Activated T-helper 9 cell treated with anti-CD3 and anti-CD28 coated beads, Interleukin-2, amount 50 U/mL, for 16 hours (primary cell): ENCODE results near the gene TCF7L1.
"Not testable (repeated sequence)": the region's sequence is repeated elsewhere in the genome, so short reads cannot be mapped to it uniquely, and the experiment has no call there.

Experiments used
- DNase-seq: peaks from one replicate; pipeline ENCODE4 v3.0.0-alpha.2; 2020; ENCODE audit warnings: low read depth

The TCF7L1 gene

DNA sequence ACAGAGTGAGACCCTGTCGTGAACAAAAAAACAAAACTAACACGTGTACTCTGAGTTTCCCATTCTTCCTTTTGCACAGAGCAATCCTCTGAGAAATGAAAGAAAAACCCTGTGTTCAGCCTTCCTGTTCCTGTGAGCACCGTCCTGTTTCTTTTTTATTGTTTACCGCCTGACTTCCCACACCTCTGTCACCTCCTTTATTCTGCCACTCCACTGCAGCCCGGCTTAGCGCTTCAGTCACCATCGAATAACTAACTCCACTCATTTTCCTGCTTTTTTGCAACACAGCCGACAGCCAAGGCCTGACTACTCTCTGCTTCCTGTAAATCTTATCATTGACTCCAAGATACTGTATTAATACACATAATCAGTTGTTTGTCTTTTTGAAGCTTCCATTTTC lies 153.7 kb downstream of the TCF7L1 start:
- no peak for DNase-seq

DNA sequence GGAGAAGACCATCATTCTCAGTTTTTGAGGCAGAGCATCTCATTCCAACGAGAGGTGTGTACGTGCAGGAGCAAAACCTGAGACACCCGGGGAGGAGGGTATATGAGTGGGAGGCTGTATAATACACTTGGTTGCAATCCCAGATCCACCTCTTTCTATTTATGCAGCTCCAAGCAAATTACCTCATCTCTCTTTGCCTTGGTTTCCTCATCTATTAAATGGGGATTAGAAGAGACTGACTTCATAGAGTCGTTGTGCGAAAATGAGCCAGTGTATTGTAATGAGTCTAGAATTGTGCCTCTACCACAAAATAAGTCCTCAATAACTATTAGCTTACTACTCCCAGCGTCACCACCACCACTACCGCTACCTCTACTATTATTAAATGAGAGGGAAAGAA lies 154.5 kb downstream of the TCF7L1 start:
- DNase-seq: no peak

DNA sequence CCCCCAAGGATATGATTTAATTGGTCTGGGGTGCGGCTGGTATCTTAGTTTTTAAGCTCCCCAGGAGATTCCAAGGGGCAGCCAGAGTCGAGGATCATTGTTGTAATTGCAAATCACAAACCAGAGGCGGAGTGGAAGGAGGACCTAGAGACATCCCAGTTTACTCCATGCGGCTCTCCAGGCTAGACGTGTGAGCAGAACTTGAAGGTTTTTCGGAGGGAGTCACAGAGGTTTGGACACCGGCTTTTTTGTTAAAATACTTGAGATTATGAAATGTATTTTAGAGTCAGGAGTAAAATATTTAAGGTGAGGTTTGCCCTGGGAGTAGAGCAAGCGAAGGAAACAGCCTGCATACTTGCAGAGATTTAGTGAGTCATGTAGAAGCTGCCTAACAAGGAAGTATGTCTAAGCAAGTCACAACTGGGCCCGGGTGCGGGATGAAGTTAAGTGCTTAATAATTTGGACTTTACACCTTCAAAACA lies 155.1 kb downstream of the TCF7L1 start:
- no peak for DNase-seq

DNA sequence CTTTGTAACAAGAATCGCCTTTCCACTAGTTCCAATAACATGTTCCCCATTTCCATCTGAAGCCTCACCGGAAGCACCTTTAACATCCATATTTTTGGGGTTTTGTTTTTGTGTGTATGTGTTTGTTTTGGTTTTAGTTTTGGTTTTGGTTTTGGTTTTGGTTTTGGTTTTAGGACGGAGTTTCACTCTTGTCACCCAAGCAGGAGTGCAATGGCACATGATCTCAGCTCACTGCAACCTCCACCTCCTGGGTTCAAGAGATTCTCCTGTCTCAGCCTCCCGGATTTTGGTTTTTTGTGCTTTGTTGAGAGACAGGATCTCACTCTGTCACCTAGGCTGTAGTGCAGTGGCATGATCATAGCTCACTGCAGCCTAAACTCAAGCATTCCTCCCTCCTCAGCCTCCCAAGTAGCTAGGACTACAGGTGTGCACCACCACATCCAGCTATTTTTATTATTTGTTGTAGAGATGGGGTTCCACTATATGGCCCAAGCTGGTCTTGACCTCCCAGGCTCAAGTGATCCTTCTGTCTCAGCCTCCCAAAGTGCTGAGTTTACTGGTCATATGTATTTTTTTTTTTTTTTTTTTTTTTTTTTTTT lies 158.3 kb downstream of the TCF7L1 start:
- DNase-seq: no peak

DNA sequence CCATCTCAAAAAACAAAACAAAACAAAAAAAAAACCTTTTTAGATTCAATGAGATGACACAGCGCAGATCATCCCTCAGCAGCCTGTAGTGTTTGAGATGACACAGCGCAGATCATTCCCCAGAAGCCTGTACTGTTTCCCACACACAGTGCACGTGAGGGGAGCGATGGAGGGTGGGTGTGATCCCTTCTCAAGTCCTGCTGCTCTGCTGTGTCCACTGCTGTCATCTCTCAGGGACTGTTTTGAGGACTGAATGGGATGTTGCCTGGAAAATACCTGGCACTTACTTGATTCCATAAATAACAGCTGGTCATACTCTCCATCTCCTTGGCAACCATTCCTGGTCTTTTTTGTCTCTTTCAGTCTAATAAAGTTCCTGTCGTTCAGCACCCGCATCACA lies 168.9 kb downstream of the TCF7L1 start:
- no peak for DNase-seq

DNA sequence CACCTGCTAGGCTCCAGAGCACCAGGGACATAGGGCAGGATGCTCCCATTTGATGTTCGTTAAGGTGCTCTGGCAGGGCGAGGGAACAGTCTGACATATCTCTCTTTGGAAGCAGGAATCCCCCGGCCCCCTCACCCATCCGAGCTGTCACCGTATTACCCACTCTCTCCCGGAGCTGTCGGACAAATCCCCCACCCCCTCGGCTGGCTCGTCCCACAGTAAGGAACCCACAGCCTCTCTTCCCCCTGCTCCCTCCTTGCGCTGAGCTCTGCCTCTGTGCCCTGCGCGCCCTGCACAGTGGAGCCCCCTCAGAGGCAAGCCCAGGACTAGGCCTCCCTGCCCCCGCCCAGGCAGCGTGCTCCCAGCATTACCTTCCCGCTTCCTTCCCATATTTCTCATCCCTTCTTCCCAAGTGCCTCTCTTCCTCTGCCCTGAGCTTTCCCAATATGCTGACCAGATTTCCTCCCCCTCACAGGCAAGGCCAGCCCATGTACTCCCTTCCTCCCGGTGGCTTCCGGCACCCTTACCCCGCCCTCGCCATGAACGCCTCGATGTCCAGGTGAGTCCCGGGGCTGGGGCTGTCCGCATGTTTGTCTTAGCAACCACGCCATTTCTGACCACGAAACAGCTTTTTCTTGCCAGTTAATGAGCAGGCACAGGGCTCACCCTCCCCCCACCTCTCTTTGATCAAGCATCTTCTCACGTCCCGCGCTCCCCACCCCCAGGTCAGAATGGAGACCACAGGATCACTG lies 170.8 kb downstream of the TCF7L1 start:
- DNase-seq: no peak

DNA sequence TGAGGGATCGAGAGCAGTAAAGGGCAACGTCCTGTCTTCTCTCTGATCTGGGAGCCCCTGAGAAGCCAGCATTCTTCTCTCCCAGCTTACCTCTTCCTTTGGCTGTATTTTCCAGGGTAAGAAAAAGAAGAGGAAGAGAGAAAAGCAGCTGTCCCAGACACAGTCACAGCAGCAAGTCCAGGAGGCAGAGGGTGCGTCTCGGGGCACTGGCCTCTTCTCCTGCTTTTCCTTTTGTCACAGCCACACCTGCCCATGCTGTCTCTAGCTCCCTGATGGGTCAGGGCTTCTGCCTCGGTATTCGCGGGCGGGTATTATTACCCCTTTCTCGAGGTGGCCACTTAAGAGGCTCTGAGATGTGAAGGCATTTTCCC lies 174.3 kb downstream of the TCF7L1 start:
- DNase-seq: no peak

DNA sequence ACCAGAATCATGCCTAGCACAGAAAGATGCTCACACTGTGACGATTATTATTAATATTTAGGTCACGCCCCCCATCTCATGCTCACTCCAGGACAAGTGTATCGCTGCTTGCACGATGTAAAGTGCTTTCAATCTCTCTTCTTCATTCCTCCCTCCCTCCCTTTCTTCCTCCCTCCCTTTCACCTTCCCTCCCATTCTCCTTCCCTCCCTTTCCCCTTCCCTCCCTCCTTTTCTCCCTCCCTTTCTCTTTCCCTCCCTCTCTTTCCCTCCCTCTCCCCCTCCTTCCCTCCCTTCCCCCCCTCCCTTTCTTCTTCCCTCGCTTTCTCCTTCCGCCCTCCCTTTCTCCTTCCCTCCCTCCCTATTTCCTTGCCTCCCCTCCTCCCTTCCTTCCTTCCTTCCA lies 175.0 kb downstream of the TCF7L1 start:
- DNase-seq: no peak

DNA sequence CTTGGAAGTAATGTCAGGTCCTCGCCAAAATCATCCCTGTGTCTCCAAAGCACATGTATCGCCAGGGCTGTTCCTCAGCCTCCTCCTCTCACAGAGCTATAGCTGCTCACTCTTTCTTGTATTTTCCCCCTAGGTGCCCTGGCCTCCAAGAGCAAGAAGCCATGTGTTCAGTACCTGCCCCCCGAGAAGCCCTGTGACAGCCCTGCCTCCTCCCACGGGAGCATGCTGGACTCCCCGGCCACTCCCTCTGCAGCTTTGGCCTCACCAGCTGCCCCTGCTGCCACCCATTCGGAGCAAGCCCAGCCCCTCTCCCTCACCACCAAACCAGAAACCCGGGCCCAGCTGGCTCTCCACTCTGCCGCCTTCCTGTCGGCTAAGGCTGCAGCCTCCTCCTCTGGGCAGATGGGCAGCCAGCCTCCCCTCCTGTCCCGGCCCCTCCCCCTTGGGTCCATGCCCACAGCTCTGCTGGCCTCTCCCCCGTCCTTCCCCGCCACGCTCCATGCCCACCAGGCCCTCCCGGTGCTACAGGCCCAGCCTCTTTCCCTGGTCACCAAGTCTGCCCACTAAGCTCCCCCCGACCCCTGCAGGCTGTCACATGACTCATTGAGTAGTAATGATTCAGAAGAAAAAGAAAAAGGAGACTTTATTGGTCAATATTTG lies 175.8 kb downstream of the TCF7L1 start:
- DNase-seq: no peak

DNA sequence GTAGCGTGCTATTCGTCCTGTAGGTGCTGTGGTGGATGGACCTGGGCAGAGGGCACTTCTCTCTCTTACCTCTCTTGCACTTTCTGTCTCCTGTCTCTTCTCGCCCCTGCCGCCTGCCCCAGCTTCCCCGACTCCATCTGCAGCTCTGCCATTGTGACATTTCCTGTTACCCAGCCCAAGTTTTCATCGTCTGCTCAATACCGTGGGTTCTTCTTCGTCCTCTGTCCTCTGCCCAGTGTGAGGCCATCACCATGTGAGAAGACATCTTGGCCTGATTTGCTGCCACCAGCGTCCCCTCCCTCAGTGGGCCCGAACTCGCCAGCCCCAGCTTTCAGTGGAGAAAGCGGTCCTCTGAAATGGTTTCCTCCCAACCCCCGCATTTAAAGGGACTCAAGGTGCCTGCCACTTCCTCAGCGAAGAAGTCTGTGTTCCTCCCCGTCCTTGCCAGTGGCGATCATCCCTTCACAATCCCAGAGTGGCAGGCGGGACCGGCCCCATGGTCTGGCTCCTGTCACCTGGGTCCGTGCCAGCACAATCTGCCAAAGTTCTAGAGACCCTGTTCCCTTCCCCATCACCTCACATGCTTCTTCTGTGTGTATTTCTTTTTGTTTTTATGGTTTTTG lies 176.6 kb downstream of the TCF7L1 start:
- DNase-seq: no peak

DNA sequence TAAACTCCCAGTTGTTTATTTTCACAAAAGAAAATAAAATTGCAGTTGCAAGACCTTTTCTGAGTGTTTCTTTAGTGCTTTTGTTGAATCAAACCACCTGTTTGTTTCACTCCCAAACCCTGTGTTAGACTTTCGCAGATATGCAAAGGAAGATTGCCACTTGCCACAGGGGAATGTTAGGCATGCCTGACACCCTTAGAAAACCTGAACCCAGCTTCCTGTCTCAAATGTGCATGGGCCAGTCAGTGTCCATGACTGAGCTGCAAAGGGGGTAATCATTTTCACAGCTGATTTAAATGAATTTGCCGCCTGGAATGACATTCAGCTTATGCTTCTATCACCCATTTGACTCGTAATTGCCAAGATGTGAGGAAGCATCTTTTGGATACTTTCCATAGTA lies 177.1 kb downstream of the TCF7L1 start:
- no peak for DNase-seq

DNA sequence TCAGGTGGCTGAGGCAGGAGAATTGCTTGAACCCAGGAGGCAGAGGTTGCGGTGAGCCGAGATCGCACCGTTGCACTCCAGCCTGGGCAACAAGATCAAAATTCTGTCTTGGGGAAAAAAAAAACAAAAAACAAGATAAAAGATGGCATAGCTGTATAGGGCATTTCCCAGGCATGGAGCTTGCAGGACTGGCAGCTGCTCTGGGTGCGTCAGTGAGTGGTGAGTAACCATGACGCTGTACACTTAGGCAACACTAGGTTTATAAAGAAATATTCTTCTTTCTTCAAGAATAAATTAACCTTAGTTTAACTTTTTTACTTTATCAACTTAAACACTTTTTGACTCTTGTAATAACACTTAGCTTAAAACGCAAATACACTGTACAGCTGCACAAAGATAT lies 179.2 kb downstream of the TCF7L1 start:
- DNase-seq: no peak

DNA sequence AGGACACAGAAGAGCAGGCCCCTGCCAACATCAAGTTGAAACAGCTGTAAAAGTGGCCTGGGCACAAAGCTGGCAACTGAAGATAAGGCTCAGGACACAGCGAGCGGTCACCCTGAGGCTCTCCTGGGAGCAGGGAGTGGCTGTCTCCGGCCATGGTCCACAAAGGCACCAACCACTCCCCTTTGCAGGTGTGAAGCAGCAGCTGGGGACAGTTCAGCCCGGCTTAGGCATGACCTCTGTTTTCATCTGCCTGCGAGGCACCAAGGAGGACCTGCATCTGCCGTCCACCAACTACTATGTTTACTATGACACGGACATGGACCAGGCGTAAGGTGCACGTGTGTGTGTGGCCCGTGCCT lies 181.7 kb downstream of the TCF7L1 start:
- no peak for DNase-seq

DNA sequence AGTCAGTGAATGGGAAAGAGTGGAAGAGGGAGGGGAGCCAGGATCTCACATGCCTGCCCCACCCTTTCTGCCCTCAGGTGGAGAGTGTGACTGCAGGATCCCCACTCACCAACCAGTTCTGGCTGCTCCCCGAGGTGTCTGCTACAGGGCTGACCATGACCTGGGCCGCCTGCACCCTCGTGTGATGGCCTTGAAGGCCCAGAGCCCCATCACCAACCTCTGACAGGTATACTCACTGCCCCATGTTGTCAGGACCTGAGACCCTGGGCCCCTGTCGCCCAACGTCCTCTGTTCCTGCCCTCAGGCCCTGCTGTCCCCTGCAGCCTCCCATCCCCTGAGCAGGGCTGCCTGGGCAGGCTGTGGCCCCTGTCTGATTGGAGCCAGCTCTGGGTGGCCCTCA lies 182.7 kb downstream of the TCF7L1 start:
- not testable (repeated sequence) for DNase-seq

DNA sequence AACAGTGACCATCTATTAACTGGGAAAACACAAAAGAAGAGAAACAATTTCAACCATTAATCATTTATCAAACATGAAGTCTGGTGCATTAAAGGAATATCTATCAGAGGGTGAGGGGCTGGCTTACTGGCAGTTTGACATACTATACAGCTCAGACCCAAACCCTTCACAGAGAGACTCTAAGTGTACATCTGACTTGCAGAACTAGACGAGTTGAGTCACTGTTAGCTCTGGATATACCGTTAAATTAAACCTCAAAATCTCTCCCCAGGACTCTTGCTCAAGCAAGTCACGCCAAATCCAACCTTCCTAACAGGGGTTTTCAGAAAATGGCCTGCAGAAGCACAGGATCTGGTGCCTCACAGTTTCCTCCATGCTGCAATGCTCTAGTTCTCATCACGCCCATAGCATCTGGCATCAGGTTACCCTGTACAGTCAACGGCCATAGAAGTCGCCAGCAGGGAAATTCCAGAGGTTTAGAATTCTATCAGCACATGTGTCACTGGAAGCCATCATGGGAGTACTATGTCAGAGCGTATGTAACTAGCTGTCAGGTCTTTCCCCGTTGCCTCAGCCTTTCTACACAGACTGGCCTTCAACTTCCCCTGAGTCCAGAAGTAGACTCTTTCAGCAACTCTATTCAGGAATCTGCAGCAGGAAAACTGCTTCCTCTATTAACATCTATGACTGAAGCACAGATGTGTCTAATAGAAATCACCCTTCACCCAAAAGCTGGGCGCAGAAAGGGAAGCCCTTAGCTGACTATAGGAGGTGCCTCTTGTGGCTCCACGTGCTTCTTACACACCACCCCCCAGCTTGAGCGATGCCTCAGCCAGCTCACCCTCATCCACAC lies 185.3 kb downstream of the TCF7L1 start:
- DNase-seq: no peak

DNA sequence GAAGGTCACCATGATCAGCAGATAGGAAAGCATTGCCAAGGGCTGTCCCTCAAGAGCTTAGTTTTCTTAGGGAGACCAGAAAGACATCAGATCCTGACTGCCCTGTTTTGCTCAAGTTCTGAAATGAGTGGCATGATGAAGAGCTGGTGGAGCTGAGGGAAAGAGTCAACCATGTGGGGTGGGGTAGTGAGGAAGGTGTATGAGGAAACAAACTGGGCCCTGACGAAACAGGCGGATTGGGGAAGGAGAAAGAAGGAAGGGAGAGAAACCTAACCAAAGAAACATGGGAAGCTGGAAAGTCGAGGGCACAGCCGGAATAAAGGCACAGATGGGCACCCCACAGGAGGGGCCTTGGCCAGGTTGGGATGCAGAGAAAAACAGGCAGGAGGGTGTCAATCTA lies 186.6 kb downstream of the TCF7L1 start:
- DNase-seq: no peak

DNA sequence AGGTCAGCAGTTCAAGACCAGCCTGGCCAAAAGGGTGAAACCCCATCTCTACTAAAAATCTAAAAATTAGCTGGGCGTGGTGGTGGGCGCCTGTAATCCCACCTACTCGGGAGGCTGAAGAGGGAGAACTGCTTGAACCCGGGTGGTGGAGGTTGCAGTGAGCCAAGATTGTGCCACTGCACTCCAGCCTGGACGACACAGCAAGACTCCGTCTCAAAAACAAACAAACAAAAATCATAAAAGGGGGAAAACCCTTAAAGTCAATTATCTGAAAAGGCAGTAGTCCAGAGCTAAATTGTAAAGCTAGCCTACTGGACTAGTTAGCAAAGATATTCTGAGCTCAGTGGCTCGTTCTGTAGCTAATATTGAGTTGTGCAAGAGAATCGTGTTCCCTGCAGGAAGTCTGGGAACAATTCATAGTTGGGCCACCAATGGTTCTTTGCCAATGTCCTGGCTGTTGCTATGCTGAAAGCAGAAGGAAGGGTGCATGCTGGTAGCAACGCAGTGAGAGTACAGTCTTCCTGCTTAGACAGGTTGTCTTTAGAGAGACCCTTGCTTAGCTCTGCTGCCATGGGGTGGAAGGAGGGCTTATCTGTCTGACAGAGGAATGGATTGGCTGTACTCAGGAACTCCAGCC lies 190.3 kb downstream of the TCF7L1 start:
- no peak for DNase-seq

DNA sequence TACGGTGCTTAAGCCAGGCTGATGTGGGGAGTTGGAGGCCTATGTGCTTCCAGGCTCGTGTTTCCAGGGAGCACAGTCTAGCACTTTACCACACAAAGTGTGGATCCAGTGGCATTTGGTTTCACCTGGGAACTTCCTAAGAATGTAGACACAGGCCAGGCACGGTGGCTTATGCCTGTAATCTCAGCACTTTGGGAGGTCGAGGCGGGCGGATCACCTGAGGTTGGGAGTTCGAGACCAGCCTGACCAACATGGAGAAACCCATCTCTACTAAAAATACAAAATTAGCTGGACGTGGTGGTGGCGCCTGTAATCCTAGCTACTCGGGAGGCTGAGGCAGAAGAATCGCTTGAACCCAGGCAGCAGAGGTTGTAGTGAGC lies 190.8 kb downstream of the TCF7L1 start:
- DNase-seq: not testable (repeated sequence)

DNA sequence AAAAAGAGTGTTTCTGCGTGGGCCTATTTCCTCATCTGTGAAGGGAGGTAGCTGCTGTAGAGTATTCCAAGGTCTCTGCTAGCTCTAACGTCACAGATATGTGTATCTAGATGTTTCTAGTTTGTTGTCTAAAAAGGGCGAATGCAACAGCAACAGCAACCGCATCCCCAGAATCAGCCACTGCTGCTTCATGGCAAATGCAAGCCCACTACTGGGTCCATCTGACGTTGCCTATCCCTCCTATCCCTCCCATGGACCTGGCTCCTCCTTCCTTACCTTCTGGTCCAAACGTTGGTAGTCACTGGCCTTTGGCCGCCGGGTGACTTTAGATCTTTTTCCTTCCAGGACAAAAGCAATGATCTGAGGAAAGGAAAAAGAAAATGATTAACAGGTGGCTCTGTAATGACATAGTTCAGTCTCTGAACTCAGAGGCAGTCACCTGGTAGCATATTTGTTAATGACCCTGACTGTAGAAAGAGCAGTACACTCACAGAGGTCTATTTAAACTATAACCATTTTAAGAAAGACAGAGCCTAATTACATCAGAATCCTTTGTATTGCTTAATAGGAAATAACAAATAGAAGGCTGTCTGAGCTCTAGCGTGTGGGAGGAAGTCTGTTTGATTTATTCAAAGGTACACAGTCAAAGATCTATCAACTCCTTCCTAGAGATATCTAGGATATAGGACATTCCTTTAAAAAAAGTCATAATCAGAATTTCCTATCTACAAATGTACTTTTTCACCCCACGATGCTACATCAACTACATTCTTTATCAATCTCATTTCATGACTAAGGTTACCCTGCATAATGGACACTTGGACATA lies 191.7 kb downstream of the TCF7L1 start:
- no peak for DNase-seq

DNA sequence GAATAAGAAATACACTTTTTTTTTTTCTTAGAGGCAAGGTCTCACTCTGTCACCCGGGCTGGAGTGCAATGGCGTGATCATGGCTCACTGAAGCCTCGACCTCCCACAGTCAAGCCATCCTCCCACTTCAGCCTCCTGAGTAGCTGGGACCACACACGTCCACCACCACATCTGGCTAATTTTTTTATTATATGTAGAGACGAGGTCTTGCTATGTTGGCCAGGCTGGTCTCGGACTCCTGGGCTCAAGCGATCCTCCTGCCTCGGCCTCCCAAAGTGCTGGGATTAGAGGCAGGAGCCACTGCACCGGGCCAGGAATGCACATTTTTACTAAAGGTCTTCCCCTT lies 192.2 kb downstream of the TCF7L1 start:
- no peak for DNase-seq
